ENCODE data around the gene EYS. TPM values are rescaled to one million over a fixed set of nuclear protein-coding genes. Genes with fewer than 3 reads are reported as not detected.

The EYS gene
- total RNA-seq, 1 experiment from 2014 or later = not detected

- Histone ChIP-seq H3K27me3 (replicated peaks; ENCODE audit: control insufficient read depth, insufficient read depth, low read length) (no peaks in the 10 kb centered on the region), H3K4me1 (no peaks in the 10 kb centered on the region), H3K9me3 (no peaks in the 10 kb centered on the region), H3K36me3 (ENCODE audit: control insufficient read depth, insufficient read depth, low read length) (no peaks in the 10 kb centered on the region), H3K4me3 (ENCODE audit: low read depth, low read length) (no peak overlapping the region)
- POLR2A ChIA-PET = no interaction called here
- Mint-ChIP-seq H3K9me3 (ENCODE audit: unreplicated experiment) (no peaks in the 10 kb centered on the region), H3K27me3 (ENCODE audit: insufficient read depth, unreplicated experiment) (no peaks in the 10 kb centered on the region), H3K27ac (ENCODE audit: unreplicated experiment) (no peak overlapping the region), H3K4me3 (ENCODE audit: unreplicated experiment) (no peak overlapping the region), H3K4me1 (ENCODE audit: low read depth, unreplicated experiment) (no peaks in the 10 kb centered on the region), H3K36me3 (ENCODE audit: insufficient read depth, unreplicated experiment) (no peaks in the 10 kb centered on the region)
- DNase-seq = no peak
- CTCF ChIA-PET = no interaction called here
- no TSS peak for BruUV-seq (replicated peaks)
- intact Hi-C loops (cut with micrococcal nuclease; ENCODE audit: unreplicated experiment) = loop anchor here (10.0 kb wide), 1 partner anchor 578 kb away; no protein-coding TSS in a partner anchor
- TF ChIP-seq CTCF (IDR thresholded peaks at IDR 0.05; ENCODE audit: insufficient read depth in 1 of 2, low read depth in 1 of 2, low read length in 1 of 2, severe bottlenecking in 1 of 2, unreplicated experiment in 1 of 2) = no peak
Observed at GRCh38 chr6:63926950-63927927, 1779.8 kb downstream of the EYS start.

GRCh38 chr6:63926258-63926780, 1780.7 kb downstream of the EYS start:
- Histone ChIP-seq H3K36me3 (ENCODE audit: control insufficient read depth, insufficient read depth, low read length) (no peaks in the 10 kb centered on the region), H3K4me1 (no peaks in the 10 kb centered on the region), H3K9me3 (no peaks in the 10 kb centered on the region), H3K4me3 (ENCODE audit: low read depth, low read length) (no peak overlapping the region), H3K27me3 (replicated peaks; ENCODE audit: control insufficient read depth, insufficient read depth, low read length) (no peaks in the 10 kb centered on the region)
- Mint-ChIP-seq H3K36me3 (ENCODE audit: insufficient read depth, unreplicated experiment) (no peaks in the 10 kb centered on the region), H3K4me1 (ENCODE audit: low read depth, unreplicated experiment) (no peaks in the 10 kb centered on the region), H3K4me3 (ENCODE audit: unreplicated experiment) (no peak overlapping the region), H3K9me3 (ENCODE audit: unreplicated experiment) (no peaks in the 10 kb centered on the region), H3K27ac (ENCODE audit: unreplicated experiment) (no peak overlapping the region), H3K27me3 (ENCODE audit: insufficient read depth, unreplicated experiment) (peaks cover 5% of the 10 kb centered on the region)
- no TSS peak for BruUV-seq (replicated peaks)
- ChIA-PET CTCF (interaction anchor here (0.6 kb wide), 1 partner anchor 299 kb away, joined by 3 read pairs; no protein-coding TSS in a partner anchor), POLR2A (no interaction called here)
- no peak for DNase-seq
- intact Hi-C loops (cut with micrococcal nuclease; ENCODE audit: unreplicated experiment) = loop anchor here (10.0 kb wide), 1 partner anchor 578 kb away; no protein-coding TSS in a partner anchor
- TF ChIP-seq CTCF (IDR thresholded peaks at IDR 0.05; ENCODE audit: insufficient read depth in 1 of 2, low read depth in 1 of 2, low read length in 1 of 2, severe bottlenecking in 1 of 2, unreplicated experiment in 1 of 2) = no peak

- intact Hi-C loops (cut with micrococcal nuclease; ENCODE audit: unreplicated experiment) = loop anchor here (1.0 to 10.0 kb wide), 5 partner anchors 89 to 1854 kb away; no protein-coding TSS in a partner anchor
- Histone ChIP-seq H3K9me3 (no peaks in the 10 kb centered on the region), H3K27me3 (replicated peaks; ENCODE audit: control insufficient read depth, insufficient read depth, low read length) (no peaks in the 10 kb centered on the region), H3K36me3 (ENCODE audit: control insufficient read depth, insufficient read depth, low read length) (no peaks in the 10 kb centered on the region), H3K4me3 (ENCODE audit: low read depth, low read length) (no peak overlapping the region), H3K4me1 (no peaks in the 10 kb centered on the region)
- ChIA-PET POLR2A (no interaction called here), CTCF (no interaction called here)
- H3K9me3 Mint-ChIP-seq (ENCODE audit: unreplicated experiment) = no peaks in the 10 kb centered on the region
- no peak overlapping the region for H3K27ac Mint-ChIP-seq (ENCODE audit: unreplicated experiment)
- BruUV-seq (replicated peaks) = no TSS peak
- H3K27me3 Mint-ChIP-seq (ENCODE audit: insufficient read depth, unreplicated experiment) = peaks cover 8% of the 10 kb centered on the region
- TF ChIP-seq CTCF (IDR thresholded peaks at IDR 0.05; ENCODE audit: insufficient read depth in 1 of 2, low read depth in 1 of 2, low read length in 1 of 2, severe bottlenecking in 1 of 2, unreplicated experiment in 1 of 2) = peak in 1 of 2 experiments; percentile 50
- H3K4me3 Mint-ChIP-seq (ENCODE audit: unreplicated experiment) = no peak overlapping the region
- H3K36me3 Mint-ChIP-seq (ENCODE audit: insufficient read depth, unreplicated experiment) = no peaks in the 10 kb centered on the region
- peak in 1 of 2 experiments; percentile 6 for DNase-seq
- H3K4me1 Mint-ChIP-seq (ENCODE audit: low read depth, unreplicated experiment) = no peaks in the 10 kb centered on the region
Observed at GRCh38 chr6:63923139-63923739, 1783.8 kb downstream of the EYS start.

All from Caco-2 (cell line).